Caco-2 (cell line): ENCODE results near the gene RNASE3. TPM values are rescaled to one million over a fixed set of nuclear protein-coding genes. Genes with fewer than 3 reads are reported as not detected.
A peak's percentile ranks its signal among the peaks of the same experiment; 100 is the strongest.

Source experiments
- BruUV-seq: library from RNA; stranded (reverse); fragments of 400-500 nt; replicated peaks from 2 replicates; lab custom pipeline; 2021; lab: Mats Ljungman, UMichigan
- CTCF ChIA-PET: fragments of 300-600 bp; sonication (Branson Sonifier 250); formaldehyde crosslinking; loops from one replicate; lab custom pipeline; 2022; ENCODE audit warnings: antibody characterized with exemption; lab: Charles Lee
- POLR2A ChIA-PET: fragments of 300-600 bp; sonication (Branson Sonifier 250); formaldehyde crosslinking; loops from one replicate; lab custom pipeline; 2022; ENCODE audit warnings: antibody characterized with exemption; lab: Charles Lee
- DNase-seq, 2 experiments: peaks; one replicate each; pipeline versions ENCODE4 v3.0.0 to v3.0.0-alpha.2; 2020 to 2022
- H3K27me3 ChIP-seq: replicated peaks from 2 replicates; pipeline ENCODE4 v1.6.0; 2011; ENCODE audit warnings: low read length; ENCODE audit not compliant: control insufficient read depth, insufficient read depth
- H3K36me3 ChIP-seq: 2 replicates; pipeline ENCODE4 v1.5.1; 2011; ENCODE audit warnings: low read length; ENCODE audit not compliant: control insufficient read depth, insufficient read depth
- H3K4me1 ChIP-seq: fragments of 250-450 bp; sonication (Bioruptor Pico); 2 replicates; pipeline ENCODE4 v1.5.1; 2020; ENCODE audit warnings: mild to moderate bottlenecking
- H3K4me3 ChIP-seq: 2 replicates; pipeline ENCODE4 v1.5.1; 2011; ENCODE audit warnings: low read depth, mild to moderate bottlenecking, control low read depth, low read length
- H3K9me3 ChIP-seq: fragments of 250-450 bp; sonication (Bioruptor Pico); 2 replicates; pipeline ENCODE4 v1.5.1; 2020; ENCODE audit warnings: mild to moderate bottlenecking, moderate library complexity
- H3K27ac Mint-ChIP-seq: one replicate; pipeline ENCODE4 v1.8.0; 2022; ENCODE audit warnings: mixed read lengths; ENCODE audit not compliant: unreplicated experiment
- H3K27me3 Mint-ChIP-seq: one replicate; pipeline ENCODE4 v1.8.0; 2022; ENCODE audit warnings: mixed read lengths; ENCODE audit not compliant: insufficient read depth, unreplicated experiment
- H3K36me3 Mint-ChIP-seq: one replicate; pipeline ENCODE4 v1.8.0; 2022; ENCODE audit warnings: mild to moderate bottlenecking, mixed read lengths; ENCODE audit not compliant: insufficient read depth, unreplicated experiment
- H3K4me1 Mint-ChIP-seq: one replicate; pipeline ENCODE4 v1.8.0; 2022; ENCODE audit warnings: low read depth, mixed read lengths; ENCODE audit not compliant: unreplicated experiment
- H3K4me3 Mint-ChIP-seq: one replicate; pipeline ENCODE4 v1.8.0; 2022; ENCODE audit warnings: mild to moderate bottlenecking, moderate library complexity, mixed read lengths; ENCODE audit not compliant: unreplicated experiment
- H3K9me3 Mint-ChIP-seq: one replicate; pipeline ENCODE4 v1.8.0; 2022; ENCODE audit warnings: mixed read lengths; ENCODE audit not compliant: unreplicated experiment
- intact Hi-C: fragments of 100-400 bp; cut with micrococcal nuclease; formaldehyde crosslinking; loops from one replicate; pipeline ENCODE4 v1.10.0; 2022; ENCODE audit not compliant: unreplicated experiment
- total RNA-seq: library from RNA; stranded (reverse); gene quantifications from 2 replicates; pipeline ENCODE4 v1.2.3, GENCODE V29; 2022
- TF ChIP-seq, protein P1 (sequence below), 2 experiments: fragments of 200-600 bp in 1 of 2; IDR thresholded peaks; 1 replicate in 1 of 2; 2 replicates in 1 of 2; pipeline versions ENCODE4 v1.5.1 to v1.8.0; 2011 to 2022; ENCODE audit warnings: antibody characterized with exemption in 1 of 2, control low read depth in 1 of 2, inconsistent platforms in 1 of 2, low read depth in 1 of 2, low read length in 1 of 2, mild to moderate bottlenecking in 1 of 2, moderate library complexity in 1 of 2; ENCODE audit not compliant: insufficient read depth in 1 of 2, severe bottlenecking in 1 of 2, unreplicated experiment in 1 of 2

Gene RNASE3
- total RNA-seq, 1 experiment from 2014 or later: not detected

DNA sequence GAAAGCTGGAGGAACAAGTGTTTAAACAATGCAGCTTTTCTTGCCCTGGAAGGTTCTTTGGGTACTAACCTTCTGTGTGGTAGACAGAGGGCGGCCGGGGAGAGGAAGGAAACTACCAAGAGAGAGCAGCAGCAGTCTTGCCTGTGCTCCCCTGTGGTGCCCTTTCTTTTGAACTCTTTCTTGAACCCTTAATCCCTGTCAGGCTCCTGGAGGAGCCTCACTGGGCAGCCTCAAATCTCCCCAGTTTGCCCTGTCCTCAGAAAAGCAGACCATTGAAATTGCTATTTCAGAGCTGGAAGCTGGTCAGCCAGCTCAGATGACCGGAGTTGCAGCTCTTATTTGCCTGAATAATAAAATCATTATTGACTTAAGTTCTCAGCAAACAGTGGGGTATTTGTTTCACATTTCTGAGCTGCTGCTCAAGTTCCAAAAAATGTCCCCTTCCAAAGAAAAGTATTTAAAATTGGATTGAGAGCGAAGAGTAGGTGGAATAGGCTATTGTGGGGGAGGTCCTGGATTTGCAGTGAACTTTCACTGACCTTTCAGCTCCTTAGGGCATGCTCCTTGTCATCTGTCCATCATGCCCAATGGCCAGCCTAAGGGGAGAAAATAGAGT lies 42.1 kb upstream of the RNASE3 start:
- Mint-ChIP-seq H3K4me1 (peaks cover 20% of the 10 kb centered on the region), H3K27me3 (no peaks in the 10 kb centered on the region), H3K9me3 (no peaks in the 10 kb centered on the region), H3K36me3 (no peaks in the 10 kb centered on the region), H3K27ac (peak overlapping the region; percentile 82), H3K4me3 (peak overlapping the region; percentile 38)
- intact Hi-C loops: loop anchor here (1.0 kb wide), 1 partner anchor 13 kb away; no protein-coding TSS in a partner anchor
- Histone ChIP-seq H3K9me3 (no peaks in the 10 kb centered on the region), H3K4me3 (no peak overlapping the region), H3K27me3 (no peaks in the 10 kb centered on the region), H3K36me3 (no peaks in the 10 kb centered on the region), H3K4me1 (peaks cover 15% of the 10 kb centered on the region)
- no TSS peak for BruUV-seq
- POLR2A ChIA-PET: no interaction called here
- peak in 1 of 2 experiments; percentile 29 for DNase-seq
- CTCF ChIA-PET: interaction anchor here (1.0 to 3.2 kb wide), 5 partner anchors 9 to 166 kb away, joined by 4 to 16 read pairs (median 6); no protein-coding TSS in a partner anchor
- TF ChIP-seq, protein P1, sequence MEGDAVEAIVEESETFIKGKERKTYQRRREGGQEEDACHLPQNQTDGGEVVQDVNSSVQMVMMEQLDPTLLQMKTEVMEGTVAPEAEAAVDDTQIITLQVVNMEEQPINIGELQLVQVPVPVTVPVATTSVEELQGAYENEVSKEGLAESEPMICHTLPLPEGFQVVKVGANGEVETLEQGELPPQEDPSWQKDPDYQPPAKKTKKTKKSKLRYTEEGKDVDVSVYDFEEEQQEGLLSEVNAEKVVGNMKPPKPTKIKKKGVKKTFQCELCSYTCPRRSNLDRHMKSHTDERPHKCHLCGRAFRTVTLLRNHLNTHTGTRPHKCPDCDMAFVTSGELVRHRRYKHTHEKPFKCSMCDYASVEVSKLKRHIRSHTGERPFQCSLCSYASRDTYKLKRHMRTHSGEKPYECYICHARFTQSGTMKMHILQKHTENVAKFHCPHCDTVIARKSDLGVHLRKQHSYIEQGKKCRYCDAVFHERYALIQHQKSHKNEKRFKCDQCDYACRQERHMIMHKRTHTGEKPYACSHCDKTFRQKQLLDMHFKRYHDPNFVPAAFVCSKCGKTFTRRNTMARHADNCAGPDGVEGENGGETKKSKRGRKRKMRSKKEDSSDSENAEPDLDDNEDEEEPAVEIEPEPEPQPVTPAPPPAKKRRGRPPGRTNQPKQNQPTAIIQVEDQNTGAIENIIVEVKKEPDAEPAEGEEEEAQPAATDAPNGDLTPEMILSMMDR (IDR thresholded peaks at IDR 0.05; ENCODE audit: insufficient read depth in 1 of 2, low read depth in 1 of 2, low read length in 1 of 2, severe bottlenecking in 1 of 2, unreplicated experiment in 1 of 2): no peak

DNA sequence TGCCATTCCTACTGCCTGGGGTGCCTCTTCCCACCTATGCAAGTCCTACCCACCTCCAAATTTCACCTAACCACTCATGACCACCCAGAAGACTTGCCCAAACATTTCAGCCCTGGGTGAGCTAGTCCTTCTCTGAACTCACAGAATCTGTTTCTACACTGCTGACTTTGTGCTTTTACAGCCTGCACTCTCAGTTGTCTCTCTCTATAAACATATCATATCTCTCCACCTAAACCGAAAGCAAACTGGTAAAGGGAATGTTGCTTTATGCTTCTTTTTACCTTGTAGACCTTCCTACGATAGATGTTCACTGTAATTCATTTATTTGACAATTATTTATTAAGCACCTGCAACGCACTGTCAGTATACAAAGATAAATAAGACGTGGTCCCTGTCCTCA lies 38.1 kb upstream of the RNASE3 start:
- CTCF ChIA-PET: interaction anchor here (1.5 kb wide), 1 partner anchor 16 kb away, joined by 5 read pairs; no protein-coding TSS in a partner anchor
- H3K4me3 Mint-ChIP-seq: no peak overlapping the region
- BruUV-seq: no TSS peak

DNA sequence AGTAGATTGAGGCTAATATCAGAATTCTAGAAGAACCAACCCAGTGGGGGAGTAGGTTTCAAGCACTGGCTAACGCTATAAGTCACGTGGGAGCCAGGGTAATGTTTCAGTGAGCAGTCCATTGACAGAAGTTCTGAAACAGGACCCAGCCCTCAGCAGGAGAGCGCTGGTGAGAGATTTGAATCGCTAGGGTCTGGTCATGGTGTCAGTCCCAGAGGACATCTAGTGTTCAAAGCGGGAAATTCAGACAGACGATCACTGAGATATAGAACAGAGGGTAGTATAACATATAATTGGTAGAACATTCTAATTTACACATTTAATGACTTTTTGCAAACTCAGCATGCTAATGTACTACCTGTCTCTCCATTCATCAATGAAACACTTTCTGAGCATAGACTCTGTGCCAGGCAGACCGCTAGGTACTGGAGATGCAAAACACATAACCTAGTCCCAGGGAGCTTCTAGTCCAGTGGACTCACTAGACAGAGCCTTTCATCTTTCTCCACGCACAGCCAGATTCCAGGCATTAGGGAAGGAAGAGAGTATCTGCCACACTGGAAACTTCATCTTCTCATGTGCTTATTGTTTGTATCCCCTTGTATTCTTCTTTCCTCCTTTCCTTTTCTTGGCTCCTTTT lies 35.4 kb upstream of the RNASE3 start:
- TF ChIP-seq, protein P1 (IDR thresholded peaks at IDR 0.05; ENCODE audit: insufficient read depth in 1 of 2, low read depth in 1 of 2, low read length in 1 of 2, severe bottlenecking in 1 of 2, unreplicated experiment in 1 of 2): peak; percentile 73 to 76
- BruUV-seq: no TSS peak

More for the DNA sequence above, 38.1 kb upstream of the RNASE3 start:
- intact Hi-C loops: no loop called here
- H3K27me3 Mint-ChIP-seq: no peaks in the 10 kb centered on the region
- no peak overlapping the region for H3K4me3 ChIP-seq
- no peaks in the 10 kb centered on the region for H3K36me3 ChIP-seq
- no peaks in the 10 kb centered on the region for H3K9me3 ChIP-seq
- no peaks in the 10 kb centered on the region for H3K27me3 ChIP-seq
- POLR2A ChIA-PET: no interaction called here
- H3K9me3 Mint-ChIP-seq: no peaks in the 10 kb centered on the region
- TF ChIP-seq, protein P1 (IDR thresholded peaks at IDR 0.05; ENCODE audit: insufficient read depth in 1 of 2, low read depth in 1 of 2, low read length in 1 of 2, severe bottlenecking in 1 of 2, unreplicated experiment in 1 of 2): no peak
- peaks cover 25% of the 10 kb centered on the region for H3K4me1 Mint-ChIP-seq
- H3K4me1 ChIP-seq: peaks cover 19% of the 10 kb centered on the region
- H3K36me3 Mint-ChIP-seq: no peaks in the 10 kb centered on the region
- DNase-seq: no peak
- H3K27ac Mint-ChIP-seq: no peak overlapping the region

More for the DNA sequence above, 35.4 kb upstream of the RNASE3 start:
- Mint-ChIP-seq H3K4me1 (peaks cover 20% of the 10 kb centered on the region), H3K36me3 (no peaks in the 10 kb centered on the region), H3K9me3 (no peaks in the 10 kb centered on the region), H3K4me3 (no peak overlapping the region), H3K27me3 (no peaks in the 10 kb centered on the region), H3K27ac (no peak overlapping the region)
- intact Hi-C loops: loop anchor here (1.0 to 5.0 kb wide), 5 partner anchors 17 to 158 kb away; no protein-coding TSS in a partner anchor
- POLR2A ChIA-PET: no interaction called here
- H3K36me3 ChIP-seq: no peaks in the 10 kb centered on the region
- H3K4me3 ChIP-seq: no peak overlapping the region
- H3K9me3 ChIP-seq: no peaks in the 10 kb centered on the region
- peak; percentile 77 to 80 for DNase-seq
- CTCF ChIA-PET: interaction anchor here (0.6 to 1.8 kb wide), 9 partner anchors 18 to 170 kb away, joined by 3 to 11 read pairs (median 5); no protein-coding TSS in a partner anchor
- peaks cover 6% of the 10 kb centered on the region for H3K4me1 ChIP-seq
- H3K27me3 ChIP-seq: no peaks in the 10 kb centered on the region
